ENCODE results near the gene RUNX1.

DNA sequence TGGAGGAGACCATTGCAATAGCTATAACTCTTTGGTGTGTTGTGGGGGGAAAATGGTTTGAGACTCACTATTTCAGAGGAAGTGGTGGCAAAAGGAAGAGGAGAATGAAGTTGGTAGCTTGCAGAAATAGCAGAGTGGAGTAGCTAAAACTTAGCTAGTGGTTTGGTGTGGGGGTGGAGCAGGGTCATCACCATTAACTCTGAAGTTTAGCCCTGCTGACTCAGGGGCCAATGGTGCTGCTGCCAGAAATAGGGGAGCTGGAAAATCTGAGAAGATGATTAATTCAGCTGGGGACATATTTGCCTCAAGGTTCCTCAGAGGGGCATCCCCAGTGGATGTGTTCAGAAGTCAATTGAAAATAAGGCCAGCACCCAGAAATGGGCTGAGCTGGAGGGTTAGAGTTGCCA lies 65.4 kb downstream of the RUNX1 start:
- TF ChIP-seq POLR2A (IDR thresholded peaks at IDR 0.05) (no peak), CTCF (IDR thresholded peaks at IDR 0.05) (no peak)

Measured in vagina (tissue), 2 donors.